ENCODE results near the gene XRCC3.

DNA sequence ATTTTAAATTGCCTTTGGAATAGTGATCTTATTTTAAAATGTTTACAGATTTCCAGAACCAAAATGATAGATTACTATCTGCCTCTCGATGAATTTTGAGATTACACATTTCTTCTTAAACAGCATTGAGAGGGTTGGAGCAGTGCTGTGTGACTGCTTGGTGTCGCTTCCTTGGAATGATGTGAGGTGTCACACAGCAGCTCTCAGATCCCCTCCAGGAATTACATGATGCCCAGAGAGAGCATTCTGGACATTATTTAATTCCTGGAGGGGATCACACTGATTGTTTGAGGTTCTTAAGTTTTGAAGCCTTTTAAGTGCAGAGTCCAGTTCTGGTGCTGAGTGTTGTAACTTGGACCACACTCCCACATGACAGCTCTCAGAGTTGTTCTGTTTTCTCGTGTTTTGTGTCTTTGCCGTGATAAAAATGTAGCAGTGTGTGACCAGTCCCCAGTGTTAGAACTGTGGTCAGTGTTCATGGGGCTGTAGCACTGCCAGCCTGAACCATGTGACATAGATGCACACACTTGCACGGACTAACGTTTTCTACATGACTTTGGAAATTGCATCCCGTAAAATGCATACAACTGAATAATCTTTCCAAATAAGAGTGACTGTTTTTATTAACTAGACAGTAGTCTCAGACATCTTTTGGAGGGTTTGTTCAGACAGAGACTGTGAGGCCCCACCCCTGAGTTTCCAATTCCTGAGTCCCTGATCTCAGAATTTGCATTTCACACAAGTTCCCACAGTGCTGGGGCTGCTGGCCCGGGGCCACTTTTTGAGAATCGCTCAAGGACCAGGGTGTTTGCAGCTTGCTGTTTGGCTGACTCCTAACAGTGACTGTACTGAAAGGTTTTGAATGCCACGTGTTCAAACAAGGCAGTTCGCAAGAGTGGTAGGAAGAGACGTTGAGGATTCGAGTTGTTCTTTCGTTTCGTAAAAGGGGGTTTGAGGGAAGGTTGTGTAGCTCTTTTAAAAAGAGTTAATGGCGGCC, 26.0 kb downstream of the XRCC3 start:
- TF ChIP-seq, protein P1, sequence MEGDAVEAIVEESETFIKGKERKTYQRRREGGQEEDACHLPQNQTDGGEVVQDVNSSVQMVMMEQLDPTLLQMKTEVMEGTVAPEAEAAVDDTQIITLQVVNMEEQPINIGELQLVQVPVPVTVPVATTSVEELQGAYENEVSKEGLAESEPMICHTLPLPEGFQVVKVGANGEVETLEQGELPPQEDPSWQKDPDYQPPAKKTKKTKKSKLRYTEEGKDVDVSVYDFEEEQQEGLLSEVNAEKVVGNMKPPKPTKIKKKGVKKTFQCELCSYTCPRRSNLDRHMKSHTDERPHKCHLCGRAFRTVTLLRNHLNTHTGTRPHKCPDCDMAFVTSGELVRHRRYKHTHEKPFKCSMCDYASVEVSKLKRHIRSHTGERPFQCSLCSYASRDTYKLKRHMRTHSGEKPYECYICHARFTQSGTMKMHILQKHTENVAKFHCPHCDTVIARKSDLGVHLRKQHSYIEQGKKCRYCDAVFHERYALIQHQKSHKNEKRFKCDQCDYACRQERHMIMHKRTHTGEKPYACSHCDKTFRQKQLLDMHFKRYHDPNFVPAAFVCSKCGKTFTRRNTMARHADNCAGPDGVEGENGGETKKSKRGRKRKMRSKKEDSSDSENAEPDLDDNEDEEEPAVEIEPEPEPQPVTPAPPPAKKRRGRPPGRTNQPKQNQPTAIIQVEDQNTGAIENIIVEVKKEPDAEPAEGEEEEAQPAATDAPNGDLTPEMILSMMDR (IDR thresholded peaks at IDR 0.05; ENCODE audit: low read depth, low read length), result no peak
- no peak for TF ChIP-seq POLR2A (IDR thresholded peaks at IDR 0.05; ENCODE audit: extremely low read depth, insufficient read length)
- TF ChIP-seq, protein P2, sequence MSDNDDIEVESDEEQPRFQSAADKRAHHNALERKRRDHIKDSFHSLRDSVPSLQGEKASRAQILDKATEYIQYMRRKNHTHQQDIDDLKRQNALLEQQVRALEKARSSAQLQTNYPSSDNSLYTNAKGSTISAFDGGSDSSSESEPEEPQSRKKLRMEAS (IDR thresholded peaks at IDR 0.05; ENCODE audit: low read depth, low read length), result no peak

Measured in NB4 (cell line).